CD4-positive, alpha-beta T cell (primary cell): Measurements from ENCODE around the gene C16orf86. TPM values are rescaled to one million over a fixed set of nuclear protein-coding genes. Genes with fewer than 3 reads are reported as not detected.
A peak's percentile ranks its signal among the peaks of the same experiment; 100 is the strongest.

ENCODE experiments used
- ATAC-seq: fragments of 200-7000 bp; cut with Tn5 transposase; one replicate; pipeline ENCODE4 v1.10.0; 2022; ENCODE audit warnings: mild to moderate bottlenecking; ENCODE audit not compliant: poor library complexity
- CTCF ChIA-PET: fragments of 350-600 bp; sonication (Branson Sonifier 250); formaldehyde crosslinking; loops from one replicate; lab custom pipeline; 2021; ENCODE audit warnings: antibody characterized with exemption, inconsistent platforms; lab: Charles Lee
- POLR2A ChIA-PET: fragments of 350-600 bp; sonication (Branson Sonifier 250); formaldehyde crosslinking; loops from one replicate; lab custom pipeline; 2021; ENCODE audit warnings: antibody characterized with exemption, inconsistent platforms; lab: Charles Lee
- DNase-seq, 14 experiments: peaks; one replicate each; pipeline ENCODE4 v3.0.0-alpha.2; 2013 to 2020; ENCODE audit warnings: mixed read lengths in 2 of 14
- H3K27ac ChIP-seq, 2 donors: one replicate each; pipeline versions ENCODE4 v1.5.1 to v1.7.0; 2013; ENCODE audit warnings: low read length in 2 of 2, low read depth in 1 of 2, mild to moderate bottlenecking in 1 of 2
- H3K27me3 ChIP-seq, 2 experiments: 1 replicate in 1 of 2; 2 replicates in 1 of 2; pipeline versions ENCODE4 v1.6.1 to v1.7.0; 2013; ENCODE audit warnings: low read length in 2 of 2, control low read depth in 1 of 2, mild to moderate bottlenecking in 1 of 2, moderate library complexity in 1 of 2; ENCODE audit not compliant: insufficient read depth in 2 of 2, control insufficient read depth in 1 of 2
- H3K36me3 ChIP-seq: one replicate; pipeline ENCODE4 v1.6.1; 2013; ENCODE audit warnings: low read length, control low read depth; ENCODE audit not compliant: insufficient read depth
- H3K4me1 ChIP-seq: one replicate; pipeline ENCODE4 v1.6.1; 2013; ENCODE audit warnings: low read length, control low read depth; ENCODE audit not compliant: insufficient read depth
- H3K4me3 ChIP-seq: one replicate; pipeline ENCODE4 v1.5.1; 2013; ENCODE audit warnings: mild to moderate bottlenecking, low read length, moderate library complexity
- H3K9me3 ChIP-seq, 2 experiments: 1 replicate in 1 of 2; 2 replicates in 1 of 2; pipeline versions ENCODE4 v1.6.1 to v1.7.0; 2013; ENCODE audit warnings: low read length in 2 of 2, mild to moderate bottlenecking in 2 of 2, control low read depth in 1 of 2, moderate library complexity in 1 of 2; ENCODE audit not compliant: control insufficient read depth in 1 of 2, insufficient read depth in 1 of 2
- H3K27ac Mint-ChIP-seq: one replicate; pipeline ENCODE4 v1.8.0; 2020; ENCODE audit warnings: mixed read lengths
- H3K27me3 Mint-ChIP-seq: one replicate; pipeline ENCODE4 v1.8.0; 2021; ENCODE audit warnings: mixed read lengths
- H3K36me3 Mint-ChIP-seq: one replicate; pipeline ENCODE4 v1.8.0; 2021; ENCODE audit warnings: low read depth, mixed read lengths
- H3K4me1 Mint-ChIP-seq: one replicate; pipeline ENCODE4 v1.8.0; 2021; ENCODE audit warnings: low read depth, mixed read lengths
- H3K4me3 Mint-ChIP-seq: one replicate; pipeline ENCODE4 v1.8.0; 2020; ENCODE audit warnings: mild to moderate bottlenecking, mixed read lengths
- H3K9me3 Mint-ChIP-seq: one replicate; pipeline ENCODE4 v1.8.0; 2020; ENCODE audit warnings: mixed read lengths
- intact Hi-C, 2 experiments: fragments of 100-400 bp; cut with DNase I in 1 of 2; cut with micrococcal nuclease in 1 of 2; formaldehyde crosslinking; loops; one replicate each; pipeline versions ENCODE4 v1.15.1 to v1.9.0; 2023 to 2025; cut with DNase I, micrococcal nuclease
- total RNA-seq, 174 experiments: library from RNA in 2 of 174; stranded (reverse) in 2 of 174; gene quantifications; one replicate each; pipeline ENCODE4 v1.2.3 and lab custom pipeline; 2021 to 2026
- TF ChIP-seq, protein P1 (sequence below): fragments of 200-600 bp; IDR thresholded peaks from one replicate; pipeline ENCODE4 v1.8.0; 2022; ENCODE audit warnings: antibody characterized with exemption, mild to moderate bottlenecking

The C16orf86 gene
- total RNA-seq, 2 experiments from 2014 or later: 2.0 to 2.4 TPM

DNA sequence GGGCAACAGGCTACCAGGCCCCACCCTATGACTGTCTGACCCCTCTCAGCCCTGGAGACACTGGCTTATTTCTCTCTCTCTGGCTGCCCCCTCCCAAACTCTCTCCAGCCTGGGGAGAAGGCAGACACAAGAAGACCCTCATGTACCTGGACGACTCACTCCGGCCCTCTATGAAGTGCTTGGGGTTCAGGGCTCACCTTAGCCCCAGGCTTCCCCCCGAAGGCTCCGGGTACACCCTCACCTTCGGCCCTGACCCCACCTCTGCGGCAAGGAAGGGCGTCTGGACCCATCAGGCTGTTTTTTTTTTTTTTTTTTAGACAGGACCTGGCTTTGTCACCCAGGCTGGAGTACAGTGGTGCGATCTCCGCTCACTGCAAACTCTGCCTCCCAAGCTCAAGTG lies 22.6 kb upstream of the C16orf86 start:
- Mint-ChIP-seq H3K4me3 (peak overlapping the region; percentile 79), H3K4me1 (no peaks in the 10 kb centered on the region), H3K27me3 (no peaks in the 10 kb centered on the region), H3K27ac (peak overlapping the region; percentile 79), H3K9me3 (no peaks in the 10 kb centered on the region), H3K36me3 (peaks cover 23% of the 10 kb centered on the region)
- ChIA-PET POLR2A (interaction anchor here (1.3 to 5.8 kb wide), 7 partner anchors 15 to 436 kb away, joined by 3 to 90 read pairs (median 24); partner anchors contain the start of genes ACD and CTCF), CTCF (interaction anchor here (0.6 to 7.4 kb wide), 10 partner anchors 24 to 1190 kb away, joined by 3 to 65 read pairs (median 7); partner anchors contain the start of gene CTCF)
- peaks cover 36% of the 10 kb centered on the region for H3K4me1 ChIP-seq
- TF ChIP-seq, protein P1, sequence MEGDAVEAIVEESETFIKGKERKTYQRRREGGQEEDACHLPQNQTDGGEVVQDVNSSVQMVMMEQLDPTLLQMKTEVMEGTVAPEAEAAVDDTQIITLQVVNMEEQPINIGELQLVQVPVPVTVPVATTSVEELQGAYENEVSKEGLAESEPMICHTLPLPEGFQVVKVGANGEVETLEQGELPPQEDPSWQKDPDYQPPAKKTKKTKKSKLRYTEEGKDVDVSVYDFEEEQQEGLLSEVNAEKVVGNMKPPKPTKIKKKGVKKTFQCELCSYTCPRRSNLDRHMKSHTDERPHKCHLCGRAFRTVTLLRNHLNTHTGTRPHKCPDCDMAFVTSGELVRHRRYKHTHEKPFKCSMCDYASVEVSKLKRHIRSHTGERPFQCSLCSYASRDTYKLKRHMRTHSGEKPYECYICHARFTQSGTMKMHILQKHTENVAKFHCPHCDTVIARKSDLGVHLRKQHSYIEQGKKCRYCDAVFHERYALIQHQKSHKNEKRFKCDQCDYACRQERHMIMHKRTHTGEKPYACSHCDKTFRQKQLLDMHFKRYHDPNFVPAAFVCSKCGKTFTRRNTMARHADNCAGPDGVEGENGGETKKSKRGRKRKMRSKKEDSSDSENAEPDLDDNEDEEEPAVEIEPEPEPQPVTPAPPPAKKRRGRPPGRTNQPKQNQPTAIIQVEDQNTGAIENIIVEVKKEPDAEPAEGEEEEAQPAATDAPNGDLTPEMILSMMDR: no peak
- no peak for ATAC-seq
- H3K4me3 ChIP-seq: no peak overlapping the region
- H3K9me3 ChIP-seq: no peaks in the 10 kb centered on the region
- no peaks in the 10 kb centered on the region for H3K27me3 ChIP-seq
- H3K36me3 ChIP-seq: peaks cover 28% of the 10 kb centered on the region
- intact Hi-C loops: loop anchor here (1.0 kb wide), 5 partner anchors 23 to 123 kb away; partner anchors contain the start of gene CTCF (in 1 of the 2)
- DNase-seq: peak in 1 of 14 experiments; percentile 32
- H3K27ac ChIP-seq: peak overlapping the region in 1 of 2 donors; percentile 83

DNA sequence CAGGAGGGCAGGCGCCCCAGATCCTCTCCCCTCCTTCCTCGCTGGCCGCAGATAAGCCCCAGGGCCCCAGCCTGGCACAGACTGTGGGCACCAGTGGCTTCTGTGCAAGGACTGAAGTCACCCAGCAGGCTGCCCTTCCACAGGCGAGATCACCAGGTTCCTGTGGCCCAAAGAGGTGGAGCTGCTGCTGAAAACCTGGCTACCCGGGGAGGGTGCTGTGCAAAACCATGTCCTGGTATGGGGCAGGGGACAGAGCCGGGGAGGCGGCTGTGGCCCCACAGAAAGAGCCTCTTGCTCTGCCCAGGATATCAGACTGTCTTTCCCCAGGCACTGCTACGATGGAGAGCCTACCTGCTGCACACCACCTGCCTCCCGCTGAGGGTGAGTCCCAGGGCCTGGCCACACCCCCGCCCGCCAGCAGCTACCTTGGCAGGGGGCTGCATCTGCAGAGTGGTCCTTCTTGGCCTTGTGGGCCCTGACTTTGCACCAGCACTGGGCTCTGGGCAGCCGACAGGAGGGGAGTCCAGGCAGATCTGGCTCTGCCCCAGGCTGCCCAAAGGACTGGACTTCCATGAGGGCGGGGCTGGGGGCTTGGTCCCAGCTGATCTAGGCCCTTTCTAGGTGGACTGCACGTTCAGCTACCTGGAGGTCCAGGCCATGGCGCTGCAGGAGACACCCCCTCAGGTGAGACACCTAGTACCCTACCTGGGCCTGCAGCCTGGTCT lies 21.1 kb upstream of the C16orf86 start:
- Histone ChIP-seq H3K4me1 (peaks cover 39% of the 10 kb centered on the region), H3K27me3 (no peaks in the 10 kb centered on the region), H3K4me3 (peak overlapping the region; percentile 65), H3K9me3 (no peaks in the 10 kb centered on the region), H3K36me3 (peaks cover 40% of the 10 kb centered on the region), H3K27ac (peak overlapping the region; percentile 73 to 83)
- Mint-ChIP-seq H3K4me3 (peak overlapping the region; percentile 87), H3K36me3 (peaks cover 34% of the 10 kb centered on the region), H3K27ac (peak overlapping the region; percentile 87), H3K4me1 (peaks cover 8% of the 10 kb centered on the region), H3K9me3 (no peaks in the 10 kb centered on the region), H3K27me3 (no peaks in the 10 kb centered on the region)
- ChIA-PET CTCF (interaction anchor here (0.6 to 7.4 kb wide), 16 partner anchors 13 to 140 kb away, joined by 3 to 65 read pairs (median 6); partner anchors contain the start of genes CTCF and RIPOR1), POLR2A (interaction anchor here (0.5 to 5.8 kb wide), 23 partner anchors 11 to 338 kb away, joined by 3 to 90 read pairs (median 4); partner anchors contain the start of genes ACD, ATP6V0D1, C16orf86 and CTCF)
- TF ChIP-seq, protein P1: no peak
- ATAC-seq (peak; percentile 15), DNase-seq (peak in 5 of 14 experiments; percentile 14 to 56 (median 45))
- intact Hi-C loops: loop anchor here in 1 of 2 experiments (1.0 kb wide), 1 partner anchor 124 kb away; no protein-coding TSS in a partner anchor

DNA sequence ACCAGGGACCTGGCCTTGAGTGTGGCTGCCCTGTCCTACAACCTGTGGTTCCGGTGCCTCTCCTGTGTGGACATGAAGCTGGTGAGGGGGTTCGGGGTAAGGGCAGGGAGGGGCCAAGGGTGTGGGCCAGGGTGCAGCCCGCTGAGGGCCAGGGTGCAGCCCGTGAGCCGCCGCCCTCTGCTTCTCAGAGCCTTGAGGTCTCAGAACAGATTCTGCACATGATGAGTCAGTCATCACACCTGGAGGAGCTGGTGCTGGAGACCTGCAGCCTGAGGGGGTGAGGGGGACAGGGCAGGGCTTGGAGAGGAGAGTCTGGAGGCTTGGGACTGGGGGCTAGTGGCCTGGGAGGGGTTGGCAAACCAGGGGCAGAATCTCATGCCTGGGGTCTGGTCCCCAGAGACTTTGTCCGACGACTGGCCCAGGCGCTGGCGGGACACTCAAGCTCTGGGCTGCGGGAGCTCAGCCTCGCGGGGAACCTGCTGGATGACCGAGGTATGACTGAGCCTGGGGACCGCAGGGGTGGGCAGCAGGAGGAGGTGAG lies 19.4 kb upstream of the C16orf86 start:
- peaks cover 42% of the 10 kb centered on the region for H3K4me1 ChIP-seq
- POLR2A ChIA-PET: interaction anchor here (0.8 to 5.8 kb wide), 4 partner anchors 12 to 110 kb away, joined by 3 to 75 read pairs (median 39); partner anchors contain the start of genes ACD and CTCF
- TF ChIP-seq, protein P1: no peak
- intact Hi-C loops: no loop called here
- no peaks in the 10 kb centered on the region for H3K27me3 Mint-ChIP-seq
- peaks cover 57% of the 10 kb centered on the region for H3K36me3 ChIP-seq
- peaks cover 50% of the 10 kb centered on the region for H3K36me3 Mint-ChIP-seq
- no peaks in the 10 kb centered on the region for H3K9me3 ChIP-seq
- ATAC-seq: no peak
- H3K27ac ChIP-seq: peak overlapping the region; percentile 36 to 83
- H3K4me3 Mint-ChIP-seq: no peak overlapping the region
- H3K4me1 Mint-ChIP-seq: peaks cover 12% of the 10 kb centered on the region
- no peak overlapping the region for H3K4me3 ChIP-seq
- no peaks in the 10 kb centered on the region for H3K27me3 ChIP-seq
- peak in 1 of 14 experiments; percentile 24 for DNase-seq
- no peak overlapping the region for H3K27ac Mint-ChIP-seq
- CTCF ChIA-PET: interaction anchor here (1.5 kb wide), 1 partner anchor 133 kb away, joined by 4 read pairs; no protein-coding TSS in a partner anchor
- H3K9me3 Mint-ChIP-seq: no peaks in the 10 kb centered on the region
